GM18498 (cell line): ENCODE measurements around the gene CRYAA.

Experiments
- ATAC-seq: cut with Tn5 transposase; IDR thresholded peaks from one replicate; pipeline ENCODE4 v1.9.1; 2021; ENCODE audit warnings: mild to moderate bottlenecking, moderate library complexity; ENCODE audit not compliant: unreplicated experiment

Gene CRYAA

DNA sequence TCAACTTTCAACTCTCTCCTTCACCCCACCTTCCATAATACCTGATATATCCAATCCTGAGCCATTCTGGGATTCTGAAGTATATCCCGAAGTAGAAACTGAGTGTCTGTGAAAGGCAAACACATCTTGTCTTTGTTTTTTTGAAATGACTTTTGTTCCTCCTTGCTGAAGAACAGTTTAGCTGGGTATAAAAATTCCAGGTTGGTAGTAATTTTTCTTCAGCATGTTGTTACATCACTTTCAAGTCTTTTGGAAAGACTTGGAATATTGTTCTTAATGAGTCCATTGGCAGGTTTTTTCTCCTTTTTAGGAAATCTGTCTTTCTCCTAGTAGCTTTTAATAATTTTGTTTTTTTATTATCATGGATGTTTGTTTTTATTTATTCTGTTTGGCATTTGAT lies 32.7 kb downstream of the CRYAA start:
- no peak for ATAC-seq

DNA sequence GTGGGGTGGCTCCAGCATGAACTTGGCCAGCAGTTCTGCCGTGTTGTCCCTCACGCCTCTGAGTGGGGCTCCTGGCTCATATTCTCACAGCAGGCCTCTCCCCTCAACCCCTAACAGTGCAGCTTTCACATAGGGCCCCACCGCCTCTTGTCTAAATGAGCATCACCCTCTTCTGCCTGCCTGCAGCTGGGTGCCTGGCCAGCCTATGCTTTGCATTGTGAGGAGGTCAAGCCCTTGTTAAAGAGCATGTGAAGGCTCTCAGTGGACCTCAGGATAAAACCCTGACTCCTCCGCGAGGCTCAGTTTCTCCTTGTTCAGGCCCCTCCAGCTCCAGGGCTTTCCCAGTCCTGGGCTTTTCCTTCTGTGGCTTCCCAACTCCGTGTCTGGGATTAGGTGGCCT lies 34.8 kb downstream of the CRYAA start:
- ATAC-seq, result no peak

DNA sequence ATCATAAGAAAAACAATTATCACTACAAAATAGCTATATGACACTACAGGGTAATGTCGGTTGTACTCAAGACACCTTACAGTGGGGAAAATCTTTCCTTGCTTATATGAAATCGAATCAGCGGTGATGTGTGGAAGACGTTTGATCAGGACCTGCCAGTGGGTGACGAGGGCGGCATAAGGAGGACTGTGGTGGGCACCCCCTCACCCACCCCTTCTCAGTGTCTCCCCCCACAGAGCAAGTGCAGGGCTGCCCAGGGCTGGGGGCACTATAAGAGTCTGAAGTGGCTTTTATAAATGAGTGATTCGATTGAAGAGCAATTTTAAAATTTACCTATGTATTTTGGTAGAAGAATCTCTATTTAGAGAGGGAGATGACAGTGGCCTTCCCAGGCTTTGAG lies 35.8 kb downstream of the CRYAA start:
- no peak for ATAC-seq

DNA sequence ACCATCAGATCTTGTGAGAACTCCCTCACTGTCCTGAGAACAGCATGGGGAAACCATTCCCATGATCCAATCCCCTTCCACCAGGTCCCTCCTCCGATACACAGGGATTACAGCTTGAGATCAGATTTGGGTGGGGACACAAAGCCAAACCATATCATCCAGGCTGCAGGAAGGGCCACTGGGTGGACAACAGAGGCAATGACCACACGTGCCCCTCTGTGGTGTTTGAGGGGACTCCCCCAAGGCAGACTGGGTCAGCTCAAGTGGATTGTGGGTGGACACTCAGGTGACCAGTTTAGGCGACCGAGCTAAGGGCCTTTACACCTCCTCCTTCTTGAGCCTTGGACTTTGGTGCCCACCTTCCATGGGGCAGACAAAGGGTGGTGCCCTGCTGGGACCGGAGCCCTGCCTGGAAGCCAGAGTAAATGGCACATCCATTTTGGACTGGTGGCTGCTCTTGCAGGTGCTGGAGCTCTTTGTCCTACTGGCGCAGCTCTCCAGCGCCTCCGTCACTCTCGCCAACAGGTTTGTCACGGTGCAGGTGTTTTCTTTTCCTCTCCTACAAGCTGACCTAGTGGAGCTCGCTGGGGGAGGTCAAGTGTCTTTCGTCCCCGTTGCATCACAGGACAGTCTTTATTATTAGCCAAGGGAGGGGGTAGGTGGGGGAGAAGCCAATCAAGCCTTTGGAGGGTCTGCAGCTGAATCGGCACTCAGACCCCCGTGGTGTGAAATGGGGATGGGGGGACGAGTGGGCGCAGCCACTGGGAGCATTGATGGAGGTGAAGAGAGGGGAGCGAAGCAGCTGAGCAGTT lies 37.6 kb downstream of the CRYAA start:
- no peak for ATAC-seq

DNA sequence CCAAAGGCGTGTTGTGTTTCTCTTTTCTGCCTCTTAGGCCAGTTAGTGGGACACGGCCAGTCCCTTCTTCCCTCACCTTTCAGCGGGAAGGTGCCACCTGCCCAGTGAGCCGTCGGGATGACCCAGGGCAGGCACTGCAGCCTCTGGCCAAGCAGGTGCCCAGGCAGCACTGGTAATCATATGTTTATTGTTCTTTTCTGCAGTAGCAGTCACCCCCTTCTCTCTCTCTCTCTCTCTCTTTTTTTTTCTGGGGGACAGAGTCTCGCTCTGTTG lies 38.2 kb downstream of the CRYAA start:
- ATAC-seq, result no peak

DNA sequence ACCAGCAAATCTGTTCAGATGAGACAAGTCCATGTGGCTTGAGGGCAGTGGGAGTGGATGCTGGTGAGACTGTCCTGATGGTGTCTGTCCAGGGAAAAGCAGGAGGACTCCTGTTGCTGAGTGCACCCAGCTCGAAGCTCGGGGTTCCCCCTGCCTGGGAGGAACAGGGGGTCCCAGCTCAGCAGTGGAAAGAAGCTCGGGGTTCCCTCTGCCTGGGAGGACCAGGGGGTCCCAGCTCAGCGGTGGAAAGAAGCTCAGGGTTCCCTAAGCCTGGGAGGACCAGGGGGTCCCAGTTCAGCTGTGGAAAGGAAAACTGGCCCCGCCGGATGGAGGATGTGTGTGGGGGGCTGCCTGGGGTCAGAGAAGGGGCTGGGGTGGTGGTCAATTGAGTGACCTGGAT lies 39.1 kb downstream of the CRYAA start:
- no peak for ATAC-seq

DNA sequence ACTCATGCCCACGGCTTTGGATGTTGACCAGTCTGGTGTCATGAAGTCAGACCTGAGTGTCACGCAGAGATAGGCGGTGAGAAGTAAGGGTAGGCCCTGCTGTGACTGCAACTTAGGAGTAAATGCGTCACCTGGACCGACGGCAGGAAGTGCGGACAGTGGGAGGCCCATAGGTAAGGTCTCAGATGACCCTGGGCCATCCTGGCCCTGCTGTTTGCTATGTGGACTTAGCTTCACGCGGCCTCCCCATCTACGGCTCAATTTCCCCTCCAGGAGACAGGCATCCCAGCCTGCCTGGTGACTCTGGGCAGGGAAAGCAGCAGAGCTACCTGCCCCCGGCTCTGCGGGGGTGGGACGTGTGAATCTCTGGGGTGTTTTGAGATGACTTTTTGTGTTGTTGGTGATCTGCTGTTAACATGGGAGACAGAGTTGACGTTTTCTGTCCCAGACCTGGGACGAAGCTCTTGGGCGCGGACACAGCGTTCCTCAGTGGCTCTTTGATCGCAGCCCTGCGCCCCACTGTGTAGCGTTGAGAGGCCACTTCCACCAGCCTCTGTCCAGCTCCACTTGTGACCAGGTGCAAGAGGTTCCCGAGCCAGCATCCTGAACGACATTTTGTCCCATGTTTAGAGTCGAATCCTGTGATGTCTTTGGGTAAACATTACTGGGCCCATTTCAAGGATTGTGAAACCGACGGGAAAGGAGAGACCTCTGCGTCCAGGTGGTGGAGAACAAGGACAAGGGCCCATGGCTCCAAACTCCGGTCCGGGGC lies 39.9 kb downstream of the CRYAA start:
- ATAC-seq, result no peak

DNA sequence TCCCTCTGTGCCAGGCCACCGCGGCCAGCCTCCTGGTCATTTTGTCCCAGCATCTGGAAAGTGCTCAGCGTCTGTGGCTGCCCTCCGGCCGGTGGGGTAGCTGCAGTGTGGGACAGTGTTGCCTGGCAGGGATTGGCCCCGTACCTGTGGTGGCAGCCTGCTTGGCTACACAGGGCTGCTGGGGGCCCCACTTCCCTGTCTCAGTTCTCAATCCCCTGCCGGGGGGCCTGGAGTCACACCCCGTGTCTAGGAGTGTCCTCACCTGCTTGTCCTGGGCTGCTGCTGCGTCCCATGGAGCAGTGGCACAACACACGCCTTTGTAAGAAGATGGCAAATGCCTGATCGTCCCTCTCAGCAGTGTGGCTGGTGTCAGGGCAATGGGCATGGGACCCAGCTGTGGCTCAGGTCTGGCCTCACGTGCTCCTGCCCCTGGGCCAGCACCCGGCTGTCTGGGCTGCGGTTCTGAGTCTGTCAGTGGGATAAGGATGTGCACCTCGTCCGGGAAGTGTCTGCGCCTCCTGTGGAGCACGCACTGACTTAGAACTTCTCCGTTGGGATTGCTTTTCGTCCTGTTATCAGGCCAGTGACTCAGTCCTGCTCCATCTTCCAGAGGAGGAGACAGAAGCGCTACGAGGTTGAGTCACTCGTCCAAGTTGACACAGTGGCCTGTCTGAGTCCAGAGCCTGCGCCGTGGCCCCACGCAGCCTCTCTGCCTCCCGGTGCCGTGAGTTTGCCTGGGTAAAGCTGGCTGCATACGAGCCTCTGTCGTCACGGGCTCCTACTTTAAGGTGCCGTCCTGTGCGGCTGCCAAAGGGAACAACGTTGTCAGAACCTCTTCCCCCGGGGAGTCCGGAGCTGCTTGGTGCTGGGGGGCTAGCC lies 41.0 kb downstream of the CRYAA start:
- ATAC-seq, result no peak

DNA sequence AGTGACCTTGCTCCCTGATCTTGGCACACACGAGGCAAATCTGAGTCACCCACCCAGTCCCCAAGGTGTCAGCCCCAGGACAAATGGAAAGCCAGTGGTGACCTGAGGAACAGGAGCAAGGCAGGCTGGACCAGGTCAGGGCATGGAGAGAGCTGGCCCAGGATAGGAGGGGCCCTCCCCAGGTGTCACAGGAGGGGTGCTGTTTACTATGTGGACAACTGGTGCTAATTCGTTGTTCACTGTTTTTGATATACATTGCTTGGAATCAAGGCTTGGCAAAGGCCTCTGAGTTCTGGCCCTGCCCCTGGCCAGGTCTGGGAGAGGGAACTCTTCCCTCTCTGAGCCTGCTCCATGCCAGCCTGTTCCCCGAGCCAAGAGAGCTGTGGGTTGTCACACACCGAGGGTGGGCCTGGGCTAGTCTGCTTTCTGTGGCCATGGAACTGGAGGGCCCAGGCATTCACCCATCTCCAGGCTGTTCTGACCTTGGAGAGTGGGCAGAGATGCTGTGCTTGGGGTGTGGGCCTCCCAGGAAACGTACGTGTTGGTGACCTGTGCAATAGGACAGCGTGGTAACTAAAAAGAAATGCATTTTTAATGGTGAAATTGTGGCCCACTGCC lies 41.8 kb downstream of the CRYAA start:
- no peak for ATAC-seq

DNA sequence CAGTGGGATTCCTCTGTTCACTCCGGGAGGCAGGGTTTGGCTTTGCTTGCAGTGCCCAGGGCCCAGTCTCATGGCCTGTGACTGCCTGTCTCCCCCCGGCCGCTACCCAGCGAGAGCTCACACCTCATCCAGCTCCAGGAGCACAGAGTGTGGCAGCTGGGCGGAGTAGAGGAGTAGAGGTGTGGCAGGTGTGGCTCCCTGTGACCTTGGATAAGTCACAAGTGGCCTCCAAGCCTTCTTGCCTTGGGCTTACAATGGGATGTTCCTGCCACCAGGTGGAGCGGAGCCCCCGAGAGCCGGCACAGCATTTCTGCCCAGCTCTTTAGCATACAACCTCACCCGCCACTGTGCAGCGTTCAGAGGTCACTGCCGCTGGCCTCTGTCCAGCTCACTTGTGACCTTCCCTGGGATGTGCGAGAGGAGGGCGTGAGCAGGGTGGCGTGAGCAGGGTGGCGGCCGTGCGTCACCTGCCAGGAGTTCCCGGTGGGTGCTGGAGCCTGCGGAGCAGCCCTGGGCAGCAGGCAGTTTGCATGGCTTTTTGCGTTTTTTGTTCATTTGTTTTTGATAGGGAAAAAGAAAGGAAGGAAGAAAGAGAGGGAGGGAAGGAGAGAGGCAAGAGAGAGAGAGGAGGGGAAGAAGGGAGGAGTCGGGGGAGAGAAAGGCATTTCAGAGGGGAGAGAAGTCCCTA lies 42.4 kb downstream of the CRYAA start:
- ATAC-seq, result no peak

DNA sequence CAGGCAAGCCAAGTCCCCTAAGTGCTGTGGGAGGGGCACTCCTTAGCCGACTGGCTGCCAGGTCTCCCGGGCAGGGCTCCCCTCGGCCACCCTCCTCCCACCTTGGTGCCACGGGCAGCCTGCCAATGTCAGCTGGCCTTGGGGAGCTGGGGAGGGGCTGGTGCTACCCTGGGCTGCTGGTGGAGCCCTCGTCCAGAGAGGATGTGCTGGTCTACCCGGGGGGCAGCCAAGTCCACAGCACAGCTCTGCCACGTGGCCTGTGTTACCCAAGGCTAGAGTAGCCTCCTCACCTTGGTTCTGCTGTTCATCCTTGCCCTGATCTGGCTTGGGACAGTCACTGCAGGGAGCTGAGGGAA lies 42.9 kb downstream of the CRYAA start:
- no peak for ATAC-seq
